Measurements from ENCODE around the gene EID2B.

The EID2B gene

DNA sequence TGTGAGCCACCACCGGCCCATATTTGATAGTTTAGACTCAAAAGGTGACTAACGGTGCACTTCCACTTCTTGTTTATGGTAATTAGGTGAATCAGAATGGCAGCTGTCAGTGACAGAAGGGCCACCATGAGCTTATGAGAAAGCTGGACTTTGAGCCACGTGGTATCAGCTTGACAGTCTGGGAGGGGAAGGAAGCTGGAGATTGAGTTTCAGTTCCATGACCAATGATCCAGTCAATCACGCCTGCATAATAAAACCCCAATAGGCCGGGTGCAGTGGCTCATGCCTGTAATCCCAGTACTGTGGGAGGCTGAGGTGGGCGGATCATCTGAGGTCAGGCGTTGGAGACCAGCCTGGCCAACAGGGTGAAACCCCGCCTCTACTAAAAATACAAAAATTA, 8.2 kb downstream of the EID2B start:
- no peak overlapping the region for H3K4me3 ChIP-seq (ENCODE audit: low read depth, low read length)
- TF ChIP-seq, protein P1, sequence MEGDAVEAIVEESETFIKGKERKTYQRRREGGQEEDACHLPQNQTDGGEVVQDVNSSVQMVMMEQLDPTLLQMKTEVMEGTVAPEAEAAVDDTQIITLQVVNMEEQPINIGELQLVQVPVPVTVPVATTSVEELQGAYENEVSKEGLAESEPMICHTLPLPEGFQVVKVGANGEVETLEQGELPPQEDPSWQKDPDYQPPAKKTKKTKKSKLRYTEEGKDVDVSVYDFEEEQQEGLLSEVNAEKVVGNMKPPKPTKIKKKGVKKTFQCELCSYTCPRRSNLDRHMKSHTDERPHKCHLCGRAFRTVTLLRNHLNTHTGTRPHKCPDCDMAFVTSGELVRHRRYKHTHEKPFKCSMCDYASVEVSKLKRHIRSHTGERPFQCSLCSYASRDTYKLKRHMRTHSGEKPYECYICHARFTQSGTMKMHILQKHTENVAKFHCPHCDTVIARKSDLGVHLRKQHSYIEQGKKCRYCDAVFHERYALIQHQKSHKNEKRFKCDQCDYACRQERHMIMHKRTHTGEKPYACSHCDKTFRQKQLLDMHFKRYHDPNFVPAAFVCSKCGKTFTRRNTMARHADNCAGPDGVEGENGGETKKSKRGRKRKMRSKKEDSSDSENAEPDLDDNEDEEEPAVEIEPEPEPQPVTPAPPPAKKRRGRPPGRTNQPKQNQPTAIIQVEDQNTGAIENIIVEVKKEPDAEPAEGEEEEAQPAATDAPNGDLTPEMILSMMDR (IDR thresholded peaks at IDR 0.05; ENCODE audit: insufficient read depth, low read length, missing control alignments): no peak
- ChIA-PET CTCF (interaction anchor here (0.6 to 2.2 kb wide), 5 partner anchors 8 to 127 kb away, joined by 3 to 8 read pairs (median 7); partner anchors contain the start of gene EID2B), POLR2A (interaction anchor here (0.6 to 0.7 kb wide), 2 partner anchors 92 to 894 kb away, joined by 4 read pairs; no protein-coding TSS in a partner anchor)
- DNase-seq (ENCODE audit: low read depth, low spot score): no peak

- TF ChIP-seq, protein P1 (IDR thresholded peaks at IDR 0.05; ENCODE audit: insufficient read depth, low read length, missing control alignments): no peak
- ChIA-PET POLR2A (interaction anchor here (0.8 kb wide), 1 partner anchor 113 kb away, joined by 3 read pairs; no protein-coding TSS in a partner anchor), CTCF (interaction anchor here (1.3 to 2.0 kb wide), 4 partner anchors 12 to 81 kb away, joined by 3 to 8 read pairs (median 4); partner anchors contain the start of genes EID2 and EID2B)
- no peak overlapping the region for H3K4me3 ChIP-seq (ENCODE audit: low read depth, low read length)
- no peak for DNase-seq (ENCODE audit: low read depth, low spot score)
These were observed 11.8 kb downstream of the EID2B start for GRCh38 chr19:39520541-39521484.

DNA sequence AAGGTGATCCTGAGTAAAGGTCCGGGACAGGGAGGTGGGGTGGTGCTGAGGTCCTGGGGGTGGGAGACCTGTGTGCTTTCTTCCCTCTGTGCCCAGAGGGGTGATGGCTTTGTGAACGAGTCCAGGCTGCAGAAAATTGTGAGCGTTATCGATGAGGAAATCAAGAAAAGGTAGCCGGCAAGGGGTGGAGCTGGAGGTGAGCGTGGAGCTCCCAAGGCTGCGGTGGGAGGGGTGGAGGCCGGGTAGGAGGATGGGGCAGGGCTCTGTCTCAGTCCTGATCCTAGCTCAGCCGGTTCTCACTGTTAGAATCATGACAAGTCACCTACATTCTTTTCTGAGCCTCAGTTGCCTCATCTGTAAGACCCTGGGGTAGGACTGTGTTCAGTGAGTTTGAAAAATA, 13.7 kb downstream of the EID2B start:
- ChIA-PET CTCF (interaction anchor here (0.9 to 2.2 kb wide), 3 partner anchors 11 to 16 kb away, joined by 3 to 8 read pairs (median 3); partner anchors contain the start of gene EID2B), POLR2A (no interaction called here)
- no peak overlapping the region for H3K4me3 ChIP-seq (ENCODE audit: low read depth, low read length)
- no peak for DNase-seq (ENCODE audit: low read depth, low spot score)
- TF ChIP-seq, protein P1 (IDR thresholded peaks at IDR 0.05; ENCODE audit: insufficient read depth, low read length, missing control alignments): no peak

GRCh38 chr19:39518458-39518857, 14.2 kb downstream of the EID2B start:
- CTCF ChIA-PET: interaction anchor here (0.9 to 2.2 kb wide), 4 partner anchors 11 to 15 kb away, joined by 3 to 8 read pairs (median 4); partner anchors contain the start of gene EID2B
- TF ChIP-seq, protein P1 (IDR thresholded peaks at IDR 0.05; ENCODE audit: insufficient read depth, low read length, missing control alignments): no peak
- POLR2A ChIA-PET: no interaction called here
- no peak overlapping the region for H3K4me3 ChIP-seq (ENCODE audit: low read depth, low read length)
- DNase-seq (ENCODE audit: low read depth, low spot score): no peak

DNA sequence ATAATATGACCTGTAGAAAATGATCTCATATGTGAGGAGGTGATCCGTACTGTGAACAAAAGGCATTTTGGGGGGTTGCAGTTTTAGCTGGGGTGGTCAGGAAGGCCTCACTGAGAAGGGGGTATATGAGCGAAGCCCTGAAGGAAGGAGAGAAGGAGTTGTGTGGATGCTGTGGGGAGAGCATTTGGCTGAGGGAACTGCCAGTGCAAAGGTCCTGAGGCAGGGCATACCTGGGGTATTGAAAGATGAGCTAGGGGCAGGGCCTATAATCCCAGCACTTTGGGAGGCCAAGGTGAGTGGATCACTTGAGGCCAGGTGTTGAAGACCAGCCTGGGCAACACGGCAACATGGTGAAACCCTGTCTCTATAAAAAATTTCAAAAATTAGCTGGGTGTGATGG, 15.2 kb downstream of the EID2B start:
- CTCF ChIA-PET: interaction anchor here (0.6 to 1.2 kb wide), 2 partner anchors 16 to 124 kb away, joined by 3 to 4 read pairs; partner anchors contain the start of gene EID2B
- TF ChIP-seq, protein P1 (IDR thresholded peaks at IDR 0.05; ENCODE audit: insufficient read depth, low read length, missing control alignments): no peak
- POLR2A ChIA-PET: no interaction called here
- no peak overlapping the region for H3K4me3 ChIP-seq (ENCODE audit: low read depth, low read length)
- no peak for DNase-seq (ENCODE audit: low read depth, low spot score)

DNA sequence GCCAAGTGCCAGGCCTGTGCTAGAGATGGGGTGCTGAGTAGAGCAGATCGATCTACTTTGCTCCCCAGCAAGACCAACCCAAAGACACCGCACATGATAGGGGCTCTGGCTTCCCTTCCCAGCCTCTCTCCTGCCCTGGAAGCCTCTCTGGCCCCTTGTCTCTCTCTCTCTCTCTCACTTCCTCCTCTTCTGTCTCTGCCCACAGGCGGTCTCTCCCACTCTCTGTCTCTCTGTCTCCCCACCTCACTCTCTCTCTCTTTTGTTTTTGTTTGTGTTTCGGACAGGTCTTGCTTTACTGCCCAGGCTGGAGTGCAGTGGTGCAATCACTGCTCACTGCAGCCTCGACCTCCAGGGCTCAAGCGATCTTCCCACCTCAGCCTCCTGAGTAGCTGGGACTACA, 16.4 kb downstream of the EID2B start:
- CTCF ChIA-PET: interaction anchor here (3.6 kb wide), 1 partner anchor 13 kb away, joined by 15 read pairs; no protein-coding TSS in a partner anchor
- TF ChIP-seq, protein P1 (IDR thresholded peaks at IDR 0.05; ENCODE audit: insufficient read depth, low read length, missing control alignments): no peak
- POLR2A ChIA-PET: no interaction called here
- H3K4me3 ChIP-seq (ENCODE audit: low read depth, low read length): no peak overlapping the region
- no peak for DNase-seq (ENCODE audit: low read depth, low spot score)
